A172 (cell line): ENCODE data around the gene PIGU. TPM values are rescaled to one million over a fixed set of nuclear protein-coding genes. Genes with fewer than 3 reads are reported as not detected.

ENCODE experiments used
- DNase-seq: peaks from one replicate; pipeline ENCODE4 v3.0.0-alpha.2; 2015; ENCODE audit warnings: low spot score
- total RNA-seq: library from RNA; depleted of rRNA; stranded (reverse); fragments of >200 nt; shearing (Covaris generic); gene quantifications from 2 replicates; pipeline ENCODE4 v1.2.3, GENCODE V29; 2014

Gene PIGU
- total RNA-seq, 1 experiment from 2014 or later = 23.7 TPM

DNA sequence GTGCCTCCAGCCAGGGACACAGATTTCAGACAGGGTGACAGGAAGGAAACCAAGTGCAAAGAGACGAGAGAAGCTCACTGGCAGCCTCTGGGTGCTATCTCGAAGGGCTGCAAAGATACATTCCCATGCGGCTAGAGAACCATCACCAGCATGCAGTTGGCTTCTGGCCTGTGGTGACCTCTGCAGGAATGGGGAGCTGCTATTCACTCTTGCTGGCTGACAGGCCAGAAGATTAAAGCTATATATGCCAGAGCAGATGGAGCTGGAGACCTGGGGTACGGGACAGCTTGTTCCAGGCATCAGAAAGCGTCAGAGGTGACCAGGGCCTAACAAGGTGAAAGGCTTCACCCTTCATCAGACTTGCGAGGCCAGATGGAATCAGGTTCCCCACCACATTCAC lies 98.4 kb downstream of the PIGU start:
- no peak for DNase-seq

DNA sequence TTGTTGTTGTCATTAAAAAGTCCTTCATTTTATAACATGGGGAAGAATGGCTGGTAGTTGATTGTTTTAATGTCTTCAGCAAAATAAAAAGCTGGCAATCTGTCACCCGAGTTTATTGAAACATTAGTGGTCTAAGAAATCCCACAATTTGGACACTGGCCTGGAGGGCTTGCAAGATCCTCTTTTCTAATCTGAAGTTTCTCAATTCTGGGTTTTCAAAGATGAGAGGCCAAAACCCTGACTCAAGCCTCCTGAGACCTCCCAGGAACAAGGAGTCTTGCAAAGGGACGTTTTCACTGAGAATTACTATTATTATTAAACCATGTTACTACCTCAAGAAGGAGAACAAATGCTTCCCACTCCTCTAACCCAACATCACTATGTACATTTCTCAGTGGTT lies 98.9 kb downstream of the PIGU start:
- DNase-seq = no peak

DNA sequence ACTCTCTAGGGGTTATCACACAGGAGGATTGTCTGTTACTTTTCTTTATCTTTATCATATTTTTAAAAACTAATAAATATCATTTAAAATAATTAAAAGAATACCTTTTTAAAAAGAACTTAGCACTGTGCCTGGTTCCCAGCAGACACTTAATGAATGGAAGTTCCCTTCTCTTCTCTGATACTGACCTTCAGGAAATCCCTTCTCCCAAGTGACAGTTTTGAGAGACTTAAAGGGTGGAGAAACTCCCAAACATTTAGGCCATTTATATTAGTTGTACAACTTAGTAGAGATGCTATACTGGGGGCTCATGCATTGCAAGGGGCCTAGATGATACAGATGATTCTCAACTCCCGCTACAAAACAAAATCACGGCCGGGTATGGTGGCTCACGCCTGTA lies 99.8 kb downstream of the PIGU start:
- no peak for DNase-seq

DNA sequence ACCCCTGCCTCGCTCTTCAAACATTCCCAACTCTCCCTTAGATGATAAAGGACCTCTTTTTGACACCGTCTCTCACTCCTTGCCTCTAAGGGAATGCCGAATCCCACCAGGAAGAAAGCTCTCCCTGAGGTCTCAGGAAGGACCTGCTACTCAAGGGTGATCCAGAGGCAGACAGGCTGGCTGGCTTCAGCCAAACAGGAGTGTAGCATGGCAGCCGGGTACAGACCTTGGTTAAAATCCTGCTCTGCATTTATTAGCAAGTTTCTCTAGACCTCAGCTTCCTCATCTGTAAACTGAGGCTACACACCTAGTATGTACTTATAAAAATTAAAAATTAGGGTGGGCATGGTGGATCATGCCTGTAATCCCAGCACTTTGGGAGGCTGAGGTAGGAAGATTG lies 101.1 kb downstream of the PIGU start:
- DNase-seq = no peak

DNA sequence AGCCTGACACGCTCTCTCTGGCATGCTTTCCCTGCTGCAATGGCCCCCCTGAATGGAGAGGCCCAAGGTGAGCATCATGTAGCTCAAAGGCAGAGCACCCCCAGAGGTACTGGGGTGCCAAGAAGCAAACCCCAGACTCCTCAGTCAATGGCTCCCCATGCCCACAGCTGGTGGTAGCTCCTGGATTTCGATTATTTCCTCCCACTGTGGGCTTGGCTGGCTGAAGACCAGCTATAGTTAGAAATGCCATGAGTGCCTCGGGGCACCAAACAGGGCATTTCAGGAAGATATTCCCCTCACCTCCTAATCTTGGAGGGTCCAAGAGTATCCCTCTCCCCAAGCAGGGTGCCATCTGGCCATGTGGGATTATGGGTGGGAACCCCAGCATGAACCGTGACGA lies 101.6 kb downstream of the PIGU start:
- no peak for DNase-seq

DNA sequence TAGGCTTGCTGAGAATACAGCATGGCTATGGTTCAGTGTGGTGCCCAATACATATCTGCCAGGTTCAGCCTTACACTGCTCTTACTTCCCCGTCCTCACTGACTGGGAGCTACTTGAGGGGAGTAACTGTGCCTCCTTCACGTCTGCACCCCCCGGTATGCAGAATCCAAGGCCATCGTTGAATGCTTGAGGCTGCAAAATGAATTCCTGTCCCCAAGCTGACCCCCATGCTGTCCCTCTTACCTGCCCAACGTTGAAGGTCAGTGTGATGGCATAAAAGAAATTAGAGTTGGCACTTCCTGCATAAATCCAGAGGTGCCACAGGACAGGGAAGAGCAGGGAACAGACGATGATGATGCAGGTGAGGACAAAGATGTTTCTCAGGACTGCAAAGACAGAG lies 102.0 kb downstream of the PIGU start:
- no peak for DNase-seq

DNA sequence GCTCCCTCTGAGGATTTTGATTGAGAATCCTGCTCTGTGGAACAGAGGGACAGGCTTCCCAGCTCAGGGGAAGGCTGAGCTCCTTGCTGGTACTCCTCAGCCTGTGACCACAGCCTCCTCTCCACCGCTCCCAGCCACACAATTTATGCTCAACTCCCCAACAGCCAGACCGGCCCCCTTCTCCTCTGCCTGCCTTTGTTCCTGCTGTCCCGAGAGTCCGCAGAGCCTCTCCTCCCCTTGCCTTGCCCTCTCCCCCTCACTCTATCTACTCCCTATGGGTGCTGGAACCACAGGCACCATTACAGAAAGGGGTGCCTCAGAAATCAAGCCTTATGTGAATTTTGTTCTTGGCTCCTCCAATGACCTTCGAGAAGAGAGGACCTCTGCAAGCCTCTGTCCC lies 102.5 kb downstream of the PIGU start:
- DNase-seq = no peak

DNA sequence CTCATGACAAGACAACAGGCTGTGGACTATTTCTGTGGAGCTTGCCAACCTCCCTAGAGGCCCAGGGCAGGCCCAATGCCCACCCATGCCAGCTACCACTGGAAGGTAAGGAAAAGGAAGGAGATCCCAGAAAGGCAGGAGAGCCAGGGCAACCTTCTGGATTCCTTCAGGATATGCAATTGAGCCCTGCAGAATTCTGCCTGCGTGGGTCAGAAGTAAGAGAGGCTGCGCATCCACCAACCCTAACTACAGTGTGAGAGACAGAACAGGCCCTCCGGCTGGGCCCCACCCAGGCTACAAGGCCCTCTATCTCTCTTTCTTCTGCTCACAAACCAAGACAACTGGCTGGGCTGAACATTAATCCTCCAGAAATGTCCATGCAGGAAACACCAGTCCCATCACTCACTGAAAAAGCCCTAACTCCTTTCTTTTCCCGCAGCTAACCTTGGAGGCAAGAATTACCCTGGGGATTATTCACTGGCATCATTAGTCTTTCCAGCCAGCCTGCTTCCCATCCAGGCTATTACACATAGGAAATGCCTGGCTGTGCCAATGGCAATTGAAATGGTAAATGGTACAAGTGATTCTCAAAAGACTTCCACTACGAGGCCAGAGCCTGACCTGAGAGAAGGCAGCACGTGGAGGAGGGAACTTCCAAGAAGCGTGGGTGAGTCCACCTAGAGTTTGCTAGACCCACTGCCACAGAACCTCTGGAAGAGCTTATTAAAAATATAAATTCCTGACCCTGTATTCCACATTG lies 103.2 kb downstream of the PIGU start:
- DNase-seq = no peak

DNA sequence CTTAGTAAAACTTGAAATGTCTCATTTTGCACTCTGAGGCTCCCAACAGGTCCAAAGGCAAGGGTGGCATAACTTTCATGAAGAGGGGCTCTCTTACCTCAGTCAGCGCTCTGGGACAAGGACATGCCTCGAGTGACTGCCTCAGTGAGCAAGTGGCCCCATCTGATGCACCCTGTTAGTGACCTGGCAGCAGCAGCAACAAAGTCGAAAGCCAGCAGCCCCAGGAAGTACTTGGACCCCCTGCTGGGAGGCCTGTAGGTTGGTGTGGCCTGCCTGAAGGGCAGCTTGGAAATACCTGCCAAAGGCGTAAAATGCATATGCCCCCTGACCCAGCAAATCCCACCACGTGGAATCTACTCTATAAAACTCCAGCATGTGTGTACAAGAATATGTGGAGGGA lies 105.1 kb downstream of the PIGU start:
- DNase-seq = no peak

DNA sequence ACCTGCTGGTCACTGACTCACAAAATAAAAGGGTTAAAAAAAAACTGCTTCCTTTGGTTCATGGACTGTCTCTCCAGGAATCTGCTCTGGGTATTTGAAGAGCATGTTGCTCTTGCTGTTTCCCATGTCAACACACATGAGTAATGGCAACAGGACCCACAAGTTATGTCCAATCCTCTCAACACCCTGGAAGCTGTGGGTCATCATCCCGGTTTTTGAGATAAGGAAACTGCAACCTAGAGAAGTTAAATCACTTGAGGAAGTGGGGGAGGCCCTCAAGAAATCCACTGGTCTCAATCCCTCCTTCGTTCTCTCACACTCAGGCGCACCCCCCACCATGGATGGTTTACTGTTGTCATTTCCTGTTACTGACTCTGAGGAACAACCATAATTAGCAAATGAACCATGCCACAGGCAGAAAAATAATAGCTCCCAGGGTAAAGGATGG lies 106.0 kb downstream of the PIGU start:
- DNase-seq = peak; percentile 87

DNA sequence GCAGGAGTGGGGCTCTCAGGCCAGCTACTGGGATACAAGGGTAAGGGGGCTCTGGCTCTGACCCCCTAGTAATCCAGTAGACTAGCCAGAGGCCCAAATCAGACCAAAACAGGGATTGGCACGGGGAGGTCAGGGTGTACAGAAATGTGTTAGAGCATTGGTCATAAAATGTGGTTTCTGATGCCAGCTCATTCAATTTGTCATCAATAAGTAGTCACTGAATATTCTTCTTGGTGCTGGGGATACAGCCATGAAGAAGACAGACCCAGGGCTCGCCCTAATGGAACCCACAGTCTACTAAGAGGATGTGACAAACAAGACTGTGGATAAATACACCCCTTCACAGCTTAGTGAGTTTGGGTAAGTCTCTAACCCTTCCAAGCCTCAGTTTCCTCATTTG lies 107.3 kb downstream of the PIGU start:
- no peak for DNase-seq

DNA sequence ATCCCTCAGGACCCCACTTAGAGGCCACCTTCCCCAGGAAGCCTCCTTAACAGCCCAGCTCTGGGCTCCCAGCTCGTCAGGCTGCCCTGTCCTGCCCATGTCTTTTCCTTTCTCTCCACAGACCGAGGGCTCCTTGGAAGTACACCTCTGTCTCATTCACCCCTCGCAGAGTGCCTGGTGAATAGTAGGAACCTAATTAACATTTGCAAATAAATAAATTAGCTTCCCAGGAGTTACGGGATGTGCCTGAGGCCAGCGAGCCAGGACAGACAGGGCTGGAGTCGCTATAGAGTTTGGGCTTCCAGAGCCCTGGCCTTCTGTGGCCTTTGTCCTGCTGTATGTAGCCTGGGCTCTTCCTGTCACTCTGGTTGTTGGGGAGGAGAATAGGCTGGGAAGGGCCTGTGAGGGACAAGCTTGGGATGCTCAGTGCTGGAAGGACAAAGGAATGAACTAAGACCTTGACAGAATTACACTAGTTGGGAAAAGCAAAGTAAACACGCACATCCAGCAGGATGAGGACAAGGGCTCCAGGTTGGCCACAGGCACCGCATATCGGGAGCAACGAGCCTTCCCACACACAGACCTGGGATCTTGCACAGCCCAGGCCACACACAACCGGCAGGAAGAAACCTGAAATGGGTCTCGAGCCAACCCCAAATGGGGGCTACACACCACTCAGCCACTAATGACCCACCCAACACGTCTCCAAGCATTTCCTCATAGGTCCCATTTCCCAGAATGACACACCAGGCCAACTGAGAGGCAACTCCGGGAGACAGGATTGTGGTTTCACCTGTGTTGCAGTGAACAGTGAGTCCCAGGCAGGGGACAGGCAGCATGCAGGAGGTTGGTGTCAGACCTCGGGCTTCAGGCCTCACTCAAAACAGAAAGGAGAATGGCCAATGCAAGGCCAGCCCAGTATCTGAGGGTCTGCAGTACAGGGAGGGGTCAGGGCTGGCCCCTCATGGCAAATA lies 108.7 kb downstream of the PIGU start:
- no peak for DNase-seq

DNA sequence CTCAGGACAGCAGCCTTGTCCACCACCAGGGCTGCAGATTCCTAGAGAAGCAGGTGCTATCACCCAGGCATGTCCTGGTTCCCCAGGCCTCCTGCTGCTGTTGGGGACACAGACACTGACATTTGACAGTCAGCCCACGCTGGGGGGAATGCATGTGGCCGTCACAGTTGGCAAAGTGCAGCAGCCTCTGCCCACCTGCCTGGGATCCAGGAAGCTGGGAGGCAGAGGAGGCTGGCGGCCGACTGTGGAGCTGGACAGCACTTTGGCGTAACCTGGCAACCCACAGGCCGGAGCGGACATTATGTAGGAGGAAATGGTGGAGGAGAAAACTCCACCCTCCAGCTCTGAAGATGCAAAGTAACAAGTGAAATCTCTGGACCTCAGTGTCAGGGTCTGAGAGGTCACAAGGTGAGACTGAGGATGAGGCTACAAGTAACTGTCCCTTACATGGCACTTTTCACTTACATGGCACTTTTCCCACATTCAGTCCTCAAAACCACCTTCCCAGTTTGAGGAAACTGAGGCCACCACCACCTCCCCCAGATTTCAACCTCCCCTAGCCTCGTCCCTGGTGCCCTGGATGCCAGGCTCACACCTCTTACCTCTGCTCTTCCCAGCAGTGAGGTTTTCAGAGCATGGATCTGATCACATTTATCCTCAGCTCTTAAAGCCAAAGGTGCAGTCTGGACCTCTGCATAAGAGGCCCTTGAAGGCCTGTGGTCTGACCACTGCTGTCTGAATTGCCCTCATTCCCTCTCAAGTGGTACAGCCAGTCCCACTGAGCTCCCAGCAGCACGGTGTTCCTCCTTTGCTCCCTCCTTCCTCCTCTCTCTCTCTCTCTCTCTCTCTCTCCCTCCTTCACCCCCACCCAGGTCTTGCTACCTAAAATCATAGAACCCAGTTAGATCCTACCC lies 109.7 kb downstream of the PIGU start:
- no peak for DNase-seq

DNA sequence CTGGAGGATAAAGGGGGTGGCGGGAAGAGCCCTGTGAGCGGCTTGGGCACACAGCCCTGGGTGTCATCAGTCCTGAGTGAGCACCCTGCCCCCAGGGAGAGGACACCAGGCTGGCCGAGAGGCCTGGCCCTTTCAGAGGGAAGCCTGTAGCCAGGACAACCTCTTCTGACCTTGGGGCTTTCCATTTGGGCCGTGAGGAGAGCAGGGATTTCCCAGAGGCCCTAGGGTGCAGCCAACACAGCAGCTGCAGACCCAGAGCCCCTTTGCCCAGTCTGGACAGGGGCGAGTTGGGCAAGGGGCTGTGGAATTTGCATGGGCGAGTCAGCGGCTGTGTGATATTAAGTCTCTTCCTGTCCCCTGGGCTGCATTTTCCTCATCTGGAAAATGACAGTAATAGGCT lies 112.1 kb downstream of the PIGU start:
- DNase-seq = no peak

DNA sequence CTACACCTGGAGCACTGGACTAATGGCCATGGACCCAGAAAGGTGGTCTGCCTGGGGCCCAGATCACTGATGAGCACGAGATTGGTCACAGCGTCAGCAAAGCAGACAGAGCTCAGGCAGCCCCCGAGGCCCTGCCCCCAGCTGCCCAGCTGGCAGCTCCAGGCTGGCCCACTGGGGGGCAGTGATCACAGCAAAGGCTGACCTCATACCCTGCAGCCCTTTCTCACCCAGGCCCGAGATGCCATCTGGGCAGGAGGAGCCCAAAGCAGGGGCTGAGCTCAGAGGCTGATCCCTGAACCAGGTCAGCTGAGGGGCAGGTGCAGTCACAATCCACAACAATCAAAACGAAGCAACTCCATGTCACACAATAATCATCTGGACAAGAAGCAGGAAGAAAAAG lies 114.3 kb downstream of the PIGU start:
- peak; percentile 15 for DNase-seq

DNA sequence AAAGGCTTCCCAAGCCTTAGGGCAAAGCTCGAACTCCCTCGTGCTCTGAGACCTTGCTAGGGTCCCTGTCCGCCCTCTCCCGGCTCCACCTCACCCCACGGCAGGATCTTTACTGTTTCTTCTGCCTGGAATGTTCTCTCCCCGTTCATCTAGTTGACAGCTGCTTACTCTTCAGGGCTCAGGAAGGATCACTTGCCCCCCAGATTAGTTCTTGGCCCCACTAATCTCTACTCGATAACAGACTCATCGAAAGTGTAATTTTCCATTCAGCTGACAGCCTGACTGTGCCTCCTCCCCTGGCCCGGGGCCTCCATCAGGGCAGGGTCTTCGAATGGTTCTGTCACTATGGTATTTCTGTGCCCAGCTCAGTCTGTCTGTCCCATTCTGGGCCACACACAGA lies 115.2 kb downstream of the PIGU start:
- DNase-seq = no peak

DNA sequence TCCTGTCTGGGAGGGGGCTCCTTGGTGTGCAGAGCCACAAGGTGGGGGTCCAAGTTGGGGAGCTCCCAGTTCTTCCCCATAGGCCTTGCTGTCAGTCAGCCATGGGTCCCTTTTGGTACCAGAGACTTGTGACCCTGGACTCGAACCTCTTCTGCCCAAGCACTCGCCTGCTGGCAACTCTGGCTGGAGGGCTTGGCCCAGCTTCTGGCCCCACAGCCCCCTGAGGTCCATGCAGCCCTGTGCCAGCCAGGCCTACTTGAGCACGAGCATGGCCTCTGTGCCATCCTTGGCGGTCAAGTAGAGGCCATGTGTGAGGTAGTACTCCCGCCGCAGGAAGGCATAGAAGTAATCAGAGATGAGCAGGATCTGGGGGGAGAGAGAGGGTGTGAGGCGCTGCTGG lies 116.3 kb downstream of the PIGU start:
- no peak for DNase-seq

DNA sequence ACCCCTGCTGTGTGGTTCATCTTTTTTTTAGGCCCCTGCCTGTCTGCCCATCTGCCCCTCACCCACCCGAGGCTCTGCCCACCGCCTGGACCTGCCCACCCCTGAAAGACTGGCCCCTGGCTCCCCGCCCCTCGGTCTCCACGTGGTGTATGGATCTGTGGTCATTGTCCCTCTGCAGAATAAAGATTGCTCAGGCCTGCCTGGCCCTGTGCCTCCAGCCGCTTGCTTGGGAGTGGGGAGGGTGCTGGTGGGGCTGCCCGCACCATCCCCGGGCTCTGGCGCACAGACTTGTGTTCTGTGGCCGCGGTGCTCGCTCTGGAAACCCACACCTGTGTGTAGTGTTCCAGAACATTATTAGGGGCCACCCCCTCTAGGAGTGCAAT lies 116.8 kb downstream of the PIGU start:
- no peak for DNase-seq

DNA sequence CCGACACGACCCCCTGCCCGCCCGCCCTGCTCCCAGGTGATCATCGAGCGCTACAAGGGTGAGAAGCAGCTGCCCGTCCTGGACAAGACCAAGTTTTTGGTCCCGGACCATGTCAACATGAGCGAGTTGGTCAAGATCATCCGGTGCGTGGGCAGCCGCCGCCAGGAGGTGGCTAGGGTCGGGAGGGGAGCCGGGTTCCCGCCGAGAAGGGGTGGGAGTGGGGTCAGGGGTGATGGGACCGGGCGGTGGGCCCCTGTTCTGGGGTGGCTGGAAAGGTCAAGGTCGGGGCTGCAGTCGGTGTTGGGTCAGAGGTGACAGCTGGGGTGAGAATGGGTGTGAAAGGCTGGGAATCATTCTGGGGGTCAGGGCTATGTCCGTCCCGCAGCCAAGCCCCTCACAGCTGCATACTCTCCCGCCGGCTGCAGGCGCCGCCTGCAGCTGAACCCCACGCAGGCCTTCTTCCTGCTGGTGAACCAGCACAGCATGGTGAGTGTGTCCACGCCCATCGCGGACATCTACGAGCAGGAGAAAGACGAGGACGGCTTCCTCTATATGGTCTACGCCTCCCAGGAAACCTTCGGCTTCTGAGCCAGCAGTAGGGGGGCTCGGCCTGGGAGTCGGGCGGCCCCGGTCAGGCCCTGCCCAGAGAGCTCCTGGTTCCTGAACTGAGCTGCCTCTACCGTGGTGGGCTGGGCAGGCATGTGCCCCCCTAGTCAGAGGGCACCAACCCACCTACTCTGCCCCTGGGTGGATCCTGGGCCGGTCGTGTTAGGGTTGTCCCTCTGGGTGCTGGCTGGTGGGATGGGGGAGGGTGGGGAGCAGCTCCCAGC lies 117.4 kb downstream of the PIGU start:
- DNase-seq = no peak

DNA sequence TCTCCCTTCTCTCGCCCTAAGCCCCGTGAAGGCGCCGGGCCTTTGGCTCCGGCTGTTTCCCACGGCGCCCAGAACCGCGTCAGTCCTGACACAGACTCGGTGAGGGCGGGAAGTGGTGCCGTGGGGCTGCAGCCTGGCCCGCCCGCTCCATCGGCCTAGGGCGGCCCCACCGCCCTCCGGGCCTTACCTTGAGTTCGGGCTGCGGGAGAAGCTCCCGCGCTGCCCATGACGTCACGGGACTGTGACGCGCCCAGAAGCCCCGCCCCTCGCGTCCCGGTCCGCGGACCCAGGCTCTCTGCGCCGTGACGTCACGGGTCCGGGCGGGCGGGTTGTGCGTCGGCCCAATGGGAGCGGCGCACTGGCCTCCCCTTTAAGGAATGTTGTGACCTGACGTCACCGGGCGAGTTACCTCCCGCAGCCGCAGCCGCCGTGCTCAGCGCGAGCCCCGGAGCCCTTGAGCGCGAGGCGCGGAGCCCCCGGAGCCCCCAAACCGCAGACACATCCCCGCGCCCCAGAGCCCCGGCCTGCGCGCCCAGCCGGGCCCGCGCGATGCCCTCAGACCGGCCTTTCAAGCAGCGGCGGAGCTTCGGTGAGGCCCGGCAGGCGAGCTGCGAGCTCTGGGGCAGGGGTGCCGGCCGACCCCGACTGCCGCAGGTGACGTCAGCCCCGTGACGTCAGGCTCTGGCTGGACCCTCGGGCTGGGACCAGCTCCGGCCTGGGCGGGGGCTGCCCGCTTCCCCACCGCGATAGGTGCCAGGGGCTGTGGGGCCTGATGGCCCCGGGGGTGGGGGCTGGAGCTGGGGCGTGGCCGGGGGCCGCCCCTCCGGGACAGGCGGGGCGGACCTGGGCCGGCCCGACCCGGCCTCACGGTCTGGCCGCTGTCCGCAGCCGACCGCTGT lies 118.3 kb downstream of the PIGU start, which contains the start of gene MAP1LC3A:
Gene MAP1LC3A, plus strand, starts transcription at position 399 of the 899 bp plus-strand sequence. Its CDS starts 151 bp downstream, at position 550.
- peak; percentile 89 for DNase-seq
